Astrocyte (in vitro differentiated cells and primary cell): ENCODE results near the gene POT1. TPM values are rescaled to one million over a fixed set of nuclear protein-coding genes. Genes with fewer than 3 reads are reported as not detected.

ENCODE experiments used
- DNase-seq: peaks from one replicate; pipeline ENCODE4 v3.0.0-alpha.2; 2010; ENCODE audit warnings: low read depth
- FAIRE-seq: peaks from 2 replicates; lab custom pipeline; 2011; peaks lifted over from hg19 to GRCh38; lab: Jason Lieb, UNC
- H2AFZ ChIP-seq: 2 replicates; pipeline ENCODE4 v1.6.0; 2012; ENCODE audit warnings: low read depth, low read length, inconsistent platforms
- H3K27ac ChIP-seq: 2 replicates; pipeline ENCODE4 v1.5.1; 2011; ENCODE audit warnings: low read depth, low read length, inconsistent platforms
- H3K27me3 ChIP-seq: 2 replicates; pipeline ENCODE4 v1.6.0; 2011; ENCODE audit warnings: low read length, inconsistent platforms; ENCODE audit not compliant: insufficient read depth
- H3K36me3 ChIP-seq: 2 replicates; pipeline ENCODE4 v1.5.1; 2011; ENCODE audit warnings: low read length, inconsistent platforms; ENCODE audit not compliant: insufficient read depth
- H3K4me1 ChIP-seq: 2 replicates; pipeline ENCODE4 v1.5.1; 2011; ENCODE audit warnings: low read length, inconsistent platforms; ENCODE audit not compliant: insufficient read depth
- H3K4me2 ChIP-seq: 2 replicates; pipeline ENCODE4 v1.6.0; 2012; ENCODE audit warnings: low read length, inconsistent platforms
- H3K4me3 ChIP-seq: 2 replicates; pipeline ENCODE4 v1.5.1; 2011; ENCODE audit warnings: low read depth, mild to moderate bottlenecking, low read length, inconsistent platforms; ENCODE audit not compliant: insufficient read depth
- H3K79me2 ChIP-seq: 2 replicates; pipeline ENCODE4 v1.6.0; 2012; ENCODE audit warnings: mild to moderate bottlenecking, low read length, inconsistent platforms; ENCODE audit not compliant: insufficient read depth
- H3K9ac ChIP-seq: 2 replicates; pipeline ENCODE4 v1.6.0; 2012; ENCODE audit warnings: mild to moderate bottlenecking, low read length, inconsistent platforms
- H3K9me3 ChIP-seq: 2 replicates; pipeline ENCODE4 v1.5.1; 2012; ENCODE audit warnings: low read depth, mild to moderate bottlenecking, low read length, inconsistent platforms; ENCODE audit not compliant: insufficient read depth
- H4K20me1 ChIP-seq: 2 replicates; pipeline ENCODE4 v1.6.0; 2012; ENCODE audit warnings: low read length, inconsistent platforms; ENCODE audit not compliant: insufficient read depth
- H3K27ac Mint-ChIP-seq: one replicate; pipeline ENCODE4 v1.8.0; 2021; ENCODE audit warnings: mild to moderate bottlenecking, mixed read lengths; ENCODE audit not compliant: unreplicated experiment
- H3K27me3 Mint-ChIP-seq: one replicate; pipeline ENCODE4 v1.8.0; 2021; ENCODE audit warnings: low read depth, mixed read lengths; ENCODE audit not compliant: unreplicated experiment
- H3K36me3 Mint-ChIP-seq: one replicate; pipeline ENCODE4 v1.8.0; 2021; ENCODE audit warnings: low read depth, mixed read lengths; ENCODE audit not compliant: unreplicated experiment
- H3K4me1 Mint-ChIP-seq: one replicate; pipeline ENCODE4 v1.8.0; 2021; ENCODE audit warnings: low read depth, mixed read lengths; ENCODE audit not compliant: unreplicated experiment
- H3K4me3 Mint-ChIP-seq: one replicate; pipeline ENCODE4 v1.8.0; 2021; ENCODE audit warnings: mild to moderate bottlenecking, moderate library complexity, mixed read lengths; ENCODE audit not compliant: unreplicated experiment
- H3K9me3 Mint-ChIP-seq: one replicate; pipeline ENCODE4 v1.8.0; 2021; ENCODE audit warnings: mild to moderate bottlenecking, mixed read lengths; ENCODE audit not compliant: unreplicated experiment
- EZH2 ChIP-seq: IDR thresholded peaks from 2 replicates; pipeline ENCODE4 v1.6.1; 2012; ENCODE audit warnings: mild to moderate bottlenecking, low read length, inconsistent platforms; ENCODE audit not compliant: insufficient read depth
- total RNA-seq: library from RNA; stranded (reverse); gene quantifications from 2 replicates; pipeline ENCODE4 v1.2.1, GENCODE V29; 2021
- TF ChIP-seq, protein P1 (sequence below): IDR thresholded peaks from 2 replicates; pipeline ENCODE4 v1.5.1; 2011; ENCODE audit warnings: low read depth, mild to moderate bottlenecking, inconsistent platforms, low read length, moderate library complexity; ENCODE audit not compliant: insufficient read depth

The POT1 gene
- total RNA-seq, 1 donor from 2014 or later = 14.6 TPM

GRCh38 chr7:124800386-124800785 lies 129.2 kb downstream of the POT1 start:
- Histone ChIP-seq H3K4me2 (no peak overlapping the region), H3K27ac (no peak overlapping the region), H3K4me1 (no peaks in the 10 kb centered on the region), H3K27me3 (no peaks in the 10 kb centered on the region), H3K9ac (no peak overlapping the region), H3K4me3 (no peak overlapping the region), H4K20me1 (no peaks in the 10 kb centered on the region), H3K79me2 (no peaks in the 10 kb centered on the region), H3K9me3 (no peaks in the 10 kb centered on the region), H3K36me3 (no peaks in the 10 kb centered on the region), H2AFZ (peak overlapping the region; percentile 25)
- DNase-seq (no peak), FAIRE-seq (no peak)
- no peaks in the 10 kb centered on the region for H3K36me3 Mint-ChIP-seq
- no peaks in the 10 kb centered on the region for H3K4me1 Mint-ChIP-seq
- no peaks in the 10 kb centered on the region for H3K27me3 Mint-ChIP-seq
- H3K4me3 Mint-ChIP-seq = no peak overlapping the region
- H3K27ac Mint-ChIP-seq = no peak overlapping the region
- H3K9me3 Mint-ChIP-seq = no peaks in the 10 kb centered on the region
- TF ChIP-seq, protein P1, sequence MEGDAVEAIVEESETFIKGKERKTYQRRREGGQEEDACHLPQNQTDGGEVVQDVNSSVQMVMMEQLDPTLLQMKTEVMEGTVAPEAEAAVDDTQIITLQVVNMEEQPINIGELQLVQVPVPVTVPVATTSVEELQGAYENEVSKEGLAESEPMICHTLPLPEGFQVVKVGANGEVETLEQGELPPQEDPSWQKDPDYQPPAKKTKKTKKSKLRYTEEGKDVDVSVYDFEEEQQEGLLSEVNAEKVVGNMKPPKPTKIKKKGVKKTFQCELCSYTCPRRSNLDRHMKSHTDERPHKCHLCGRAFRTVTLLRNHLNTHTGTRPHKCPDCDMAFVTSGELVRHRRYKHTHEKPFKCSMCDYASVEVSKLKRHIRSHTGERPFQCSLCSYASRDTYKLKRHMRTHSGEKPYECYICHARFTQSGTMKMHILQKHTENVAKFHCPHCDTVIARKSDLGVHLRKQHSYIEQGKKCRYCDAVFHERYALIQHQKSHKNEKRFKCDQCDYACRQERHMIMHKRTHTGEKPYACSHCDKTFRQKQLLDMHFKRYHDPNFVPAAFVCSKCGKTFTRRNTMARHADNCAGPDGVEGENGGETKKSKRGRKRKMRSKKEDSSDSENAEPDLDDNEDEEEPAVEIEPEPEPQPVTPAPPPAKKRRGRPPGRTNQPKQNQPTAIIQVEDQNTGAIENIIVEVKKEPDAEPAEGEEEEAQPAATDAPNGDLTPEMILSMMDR = no peak
- no peak for TF ChIP-seq EZH2

GRCh38 chr7:124799448-124799847 lies 130.2 kb downstream of the POT1 start:
- H3K9me3 Mint-ChIP-seq = no peaks in the 10 kb centered on the region
- H3K4me3 ChIP-seq = no peak overlapping the region

DNA sequence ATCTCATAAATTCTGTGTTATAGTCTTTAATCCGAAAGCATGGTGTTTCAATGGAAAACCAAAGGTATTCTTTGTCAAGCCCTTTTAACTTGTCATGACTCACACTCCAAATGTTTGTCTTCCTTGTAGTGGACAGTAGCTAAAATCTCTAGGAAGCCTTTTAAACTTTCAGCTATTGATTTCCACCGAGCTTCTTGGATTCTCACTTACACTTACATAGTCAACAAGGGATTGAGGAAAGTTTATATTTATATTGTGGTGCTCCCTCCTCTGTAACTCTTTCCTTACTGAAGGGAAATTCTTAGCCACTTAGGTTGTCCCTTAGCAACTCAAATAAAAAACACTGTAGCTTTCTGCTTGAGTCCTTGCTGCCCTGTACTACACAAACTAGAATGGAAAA lies 132.9 kb downstream of the POT1 start:
- Mint-ChIP-seq H3K9me3 (no peaks in the 10 kb centered on the region), H3K4me1 (peaks cover 15% of the 10 kb centered on the region), H3K36me3 (no peaks in the 10 kb centered on the region), H3K27me3 (no peaks in the 10 kb centered on the region), H3K27ac (no peak overlapping the region), H3K4me3 (no peak overlapping the region)
- H3K4me1 ChIP-seq = no peaks in the 10 kb centered on the region
- H3K79me2 ChIP-seq = no peaks in the 10 kb centered on the region
- no peaks in the 10 kb centered on the region for H3K27me3 ChIP-seq
- no peak overlapping the region for H3K9ac ChIP-seq
- H3K27ac ChIP-seq = no peak overlapping the region
- FAIRE-seq (peak; percentile 43), DNase-seq (no peak)
- no peak overlapping the region for H3K4me3 ChIP-seq
- H2AFZ ChIP-seq = no peak overlapping the region
- TF ChIP-seq, protein P1 = no peak
- TF ChIP-seq EZH2 = no peak
- H3K4me2 ChIP-seq = no peak overlapping the region
- no peaks in the 10 kb centered on the region for H3K36me3 ChIP-seq
- no peaks in the 10 kb centered on the region for H3K9me3 ChIP-seq
- no peaks in the 10 kb centered on the region for H4K20me1 ChIP-seq

More at GRCh38 chr7:124799448-124799847, 130.2 kb downstream of the POT1 start:
- Mint-ChIP-seq H3K27ac (no peak overlapping the region), H3K27me3 (no peaks in the 10 kb centered on the region), H3K4me3 (no peak overlapping the region), H3K4me1 (no peaks in the 10 kb centered on the region), H3K36me3 (no peaks in the 10 kb centered on the region)
- TF ChIP-seq EZH2 = no peak
- TF ChIP-seq, protein P1 = no peak
- no peak overlapping the region for H2AFZ ChIP-seq
- DNase-seq (no peak), FAIRE-seq (no peak)
- no peaks in the 10 kb centered on the region for H3K9me3 ChIP-seq
- H3K9ac ChIP-seq = no peak overlapping the region
- H3K27ac ChIP-seq = no peak overlapping the region
- H3K36me3 ChIP-seq = no peaks in the 10 kb centered on the region
- no peaks in the 10 kb centered on the region for H4K20me1 ChIP-seq
- H3K4me1 ChIP-seq = no peaks in the 10 kb centered on the region
- no peaks in the 10 kb centered on the region for H3K27me3 ChIP-seq
- no peak overlapping the region for H3K4me2 ChIP-seq
- no peaks in the 10 kb centered on the region for H3K79me2 ChIP-seq
